Lower leg skin (tissue), 4 donors: Measurements from ENCODE around the gene LCLAT1. TPM values are rescaled to one million over a fixed set of nuclear protein-coding genes. Genes with fewer than 3 reads are reported as not detected.

Source experiments
- DNase-seq, 2 donors: peaks; one replicate each; pipeline ENCODE4 v3.0.0-alpha.2; 2019; ENCODE audit warnings: low spot score in 2 of 2
- H3K4me3 ChIP-seq: fragments of 200-600 bp; sonication (generic); 2 replicates; pipeline ENCODE4 v1.5.1; 2017; ENCODE audit warnings: mild to moderate bottlenecking, low read depth; ENCODE audit not compliant: poor library complexity, severe bottlenecking
- POLR2A ChIP-seq, 2 donors: fragments of 450-650 bp; IDR thresholded peaks; one replicate each; pipeline ENCODE4 v1.6.1; 2016 to 2017; ENCODE audit warnings: antibody characterized with exemption in 2 of 2, mild to moderate bottlenecking in 1 of 2, moderate library complexity in 1 of 2
- WGBS, 2 donors: methylation state at CpG; one replicate each; pipeline ENCODE4 v1.1.5; 2018; 5-methylcytosine and 5-hydroxymethylcytosine counted together
- intact Hi-C: fragments of 100-400 bp; cut with DNase I; formaldehyde crosslinking; loops from one replicate; pipeline ENCODE4 v1.15.0; 2023; ENCODE audit warnings: low total_unique reads
- total RNA-seq, 4 donors: library from RNA; depleted of rRNA; stranded (reverse); fragments of >200 nt; gene quantifications; one replicate each; pipeline ENCODE4 v1.1.0, GENCODE V29; 2016
- TF ChIP-seq, protein P1 (sequence below), 3 donors: fragments of 450-650 bp; IDR thresholded peaks; one replicate each; pipeline ENCODE4 v1.5.1; 2016; ENCODE audit warnings: antibody characterized with exemption in 3 of 3, mild to moderate bottlenecking in 3 of 3, moderate library complexity in 2 of 3

The LCLAT1 gene
- total RNA-seq, 4 donors from 2014 or later: 5.2 to 19.1 (median 12.0) TPM

DNA sequence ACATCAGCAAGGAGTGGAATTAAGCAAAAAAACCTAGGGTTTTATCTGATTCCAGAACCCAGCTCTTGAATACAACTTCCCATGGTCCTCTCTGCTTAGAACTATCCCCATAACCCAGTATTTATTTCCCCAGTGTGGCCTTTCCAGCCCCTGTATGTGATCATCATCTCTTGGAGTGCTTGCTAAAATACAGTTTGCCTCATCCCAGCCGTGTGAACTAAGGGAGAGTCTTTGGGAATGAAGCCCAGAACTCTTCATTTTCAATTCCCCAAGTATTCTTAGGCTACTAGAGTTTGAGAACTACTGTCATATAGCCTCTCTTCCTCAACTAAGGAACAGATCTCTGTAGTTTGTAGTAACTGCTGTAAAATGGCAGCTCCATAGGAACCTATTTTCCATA lies 173.1 kb downstream of the LCLAT1 start:
- TF ChIP-seq, protein P1, sequence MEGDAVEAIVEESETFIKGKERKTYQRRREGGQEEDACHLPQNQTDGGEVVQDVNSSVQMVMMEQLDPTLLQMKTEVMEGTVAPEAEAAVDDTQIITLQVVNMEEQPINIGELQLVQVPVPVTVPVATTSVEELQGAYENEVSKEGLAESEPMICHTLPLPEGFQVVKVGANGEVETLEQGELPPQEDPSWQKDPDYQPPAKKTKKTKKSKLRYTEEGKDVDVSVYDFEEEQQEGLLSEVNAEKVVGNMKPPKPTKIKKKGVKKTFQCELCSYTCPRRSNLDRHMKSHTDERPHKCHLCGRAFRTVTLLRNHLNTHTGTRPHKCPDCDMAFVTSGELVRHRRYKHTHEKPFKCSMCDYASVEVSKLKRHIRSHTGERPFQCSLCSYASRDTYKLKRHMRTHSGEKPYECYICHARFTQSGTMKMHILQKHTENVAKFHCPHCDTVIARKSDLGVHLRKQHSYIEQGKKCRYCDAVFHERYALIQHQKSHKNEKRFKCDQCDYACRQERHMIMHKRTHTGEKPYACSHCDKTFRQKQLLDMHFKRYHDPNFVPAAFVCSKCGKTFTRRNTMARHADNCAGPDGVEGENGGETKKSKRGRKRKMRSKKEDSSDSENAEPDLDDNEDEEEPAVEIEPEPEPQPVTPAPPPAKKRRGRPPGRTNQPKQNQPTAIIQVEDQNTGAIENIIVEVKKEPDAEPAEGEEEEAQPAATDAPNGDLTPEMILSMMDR (IDR thresholded peaks at IDR 0.05): no peak
- no peak for TF ChIP-seq POLR2A (IDR thresholded peaks at IDR 0.05)
- intact Hi-C loops: no loop called here
- 64 to 74% methylated on average over 1 of the region's 1 CpG for WGBS, 2 donors
- no peak for DNase-seq
- H3K4me3 ChIP-seq: no peak overlapping the region

DNA sequence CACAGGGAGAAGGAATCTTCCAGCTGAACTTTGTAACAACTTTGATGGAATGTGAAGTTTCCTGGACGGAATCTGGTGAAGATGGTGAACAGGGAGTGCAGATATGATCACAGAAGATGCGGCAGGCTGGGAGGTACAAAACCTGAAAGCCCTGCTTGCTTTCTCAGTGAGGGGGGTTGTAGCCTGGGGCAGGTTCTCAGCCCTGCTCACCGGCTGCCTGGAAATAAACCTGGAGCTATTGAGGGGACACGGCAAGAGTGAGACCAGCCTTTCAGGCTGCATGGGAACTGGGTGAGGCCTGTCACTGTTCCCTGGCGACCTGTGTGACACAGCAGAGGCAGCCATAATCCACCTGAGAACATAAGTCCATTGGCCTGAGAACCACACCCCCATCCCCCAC lies 174.8 kb downstream of the LCLAT1 start:
- WGBS, 2 donors: 90% methylated on average over 5 of the region's 5 CpGs
- DNase-seq: no peak
- no peak for TF ChIP-seq POLR2A (IDR thresholded peaks at IDR 0.05)
- TF ChIP-seq, protein P1 (IDR thresholded peaks at IDR 0.05): no peak
- H3K4me3 ChIP-seq: no peak overlapping the region
- intact Hi-C loops: no loop called here

DNA sequence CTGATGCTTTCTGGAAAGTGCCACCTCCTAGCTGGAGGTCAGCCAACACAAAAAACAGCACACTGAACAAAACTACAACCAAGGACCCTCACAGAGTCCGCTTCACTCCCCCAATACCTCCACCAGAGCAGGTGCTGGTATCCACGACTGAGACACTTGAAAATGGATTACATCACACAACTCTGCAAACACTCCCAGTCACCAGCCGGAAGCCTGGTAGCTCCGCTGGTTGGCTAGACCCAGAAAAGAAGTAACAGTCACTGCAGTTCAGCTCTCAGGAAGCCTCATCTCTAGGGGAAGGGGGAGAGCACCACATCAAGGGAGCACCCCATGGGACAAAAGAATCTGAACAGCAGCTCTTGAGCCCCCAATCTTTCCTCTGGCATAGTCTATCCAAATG lies 175.4 kb downstream of the LCLAT1 start:
- TF ChIP-seq POLR2A (IDR thresholded peaks at IDR 0.05): no peak
- TF ChIP-seq, protein P1 (IDR thresholded peaks at IDR 0.05): no peak
- WGBS, 2 donors: 83 to 86% methylated on average over 4 of the region's 4 CpGs
- no peak for DNase-seq
- intact Hi-C loops: no loop called here
- no peak overlapping the region for H3K4me3 ChIP-seq

DNA sequence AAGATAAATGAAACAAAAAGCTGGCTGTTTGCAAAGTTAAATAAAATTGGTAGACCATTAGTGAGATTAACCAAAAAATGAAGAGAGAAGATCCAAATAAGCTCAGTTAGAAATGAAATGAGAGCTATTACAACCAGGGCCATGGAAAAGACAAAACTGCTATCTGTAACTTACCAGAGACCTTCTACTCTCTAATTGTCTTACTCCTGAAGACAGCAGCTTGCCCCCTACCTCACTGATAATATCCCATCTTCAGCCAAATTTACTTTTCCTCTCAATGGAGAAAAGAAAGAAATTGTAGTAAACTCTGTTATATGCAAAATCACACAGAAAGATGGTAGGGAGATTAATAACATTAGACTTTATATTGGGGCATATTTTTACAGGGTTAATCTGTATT lies 178.2 kb downstream of the LCLAT1 start:
- intact Hi-C loops: no loop called here
- no peak overlapping the region for H3K4me3 ChIP-seq
- TF ChIP-seq, protein P1 (IDR thresholded peaks at IDR 0.05): no peak
- no peak for TF ChIP-seq POLR2A (IDR thresholded peaks at IDR 0.05)
- DNase-seq: no peak

DNA sequence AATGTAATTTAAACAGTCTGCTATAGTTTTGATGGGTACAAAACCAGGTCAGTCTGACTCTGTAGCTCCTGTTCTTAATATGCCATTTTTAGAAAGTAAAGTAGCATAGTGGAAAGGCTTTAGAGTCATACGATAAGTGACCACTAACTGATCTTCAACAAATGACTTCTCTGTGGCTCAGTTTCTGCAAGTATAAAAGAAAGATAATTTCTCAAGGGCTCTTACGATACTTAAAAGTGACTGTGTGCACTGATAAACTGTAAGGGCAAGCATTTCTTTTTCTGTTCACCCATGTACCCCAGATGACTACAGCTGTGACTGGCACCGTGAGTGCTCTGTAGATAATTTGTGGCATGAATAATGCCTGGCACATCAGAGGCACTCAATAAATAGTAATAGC lies 178.7 kb downstream of the LCLAT1 start:
- intact Hi-C loops: no loop called here

DNA sequence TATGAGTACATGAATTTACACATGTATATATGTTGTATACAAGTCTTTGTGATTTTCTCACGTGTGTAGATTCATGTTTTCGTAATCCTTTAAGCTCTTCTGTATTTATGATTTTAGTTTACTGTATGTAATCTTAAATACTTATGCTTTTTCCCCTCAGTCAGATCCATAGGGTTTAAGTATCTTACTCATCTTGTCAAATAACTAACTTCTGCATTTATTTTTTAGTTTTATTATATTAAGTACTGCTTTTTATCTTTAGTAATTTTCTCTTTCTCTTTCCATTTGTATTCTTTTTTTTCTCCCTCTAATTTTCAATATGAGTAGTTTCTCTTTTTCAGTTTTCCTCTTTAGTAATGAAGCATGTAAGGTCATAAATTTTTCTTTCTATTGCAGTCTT lies 179.4 kb downstream of the LCLAT1 start:
- no peak overlapping the region for H3K4me3 ChIP-seq
- 59 to 93% methylated on average over 2 of the region's 2 CpGs for WGBS, 2 donors
- TF ChIP-seq, protein P1 (IDR thresholded peaks at IDR 0.05): no peak
- TF ChIP-seq POLR2A (IDR thresholded peaks at IDR 0.05): no peak
- DNase-seq: no peak
- intact Hi-C loops: no loop called here

More for the DNA sequence above, 178.7 kb downstream of the LCLAT1 start:
- TF ChIP-seq POLR2A (IDR thresholded peaks at IDR 0.05): no peak
- TF ChIP-seq, protein P1 (IDR thresholded peaks at IDR 0.05): no peak
- WGBS, 2 donors: 81 to 86% methylated on average over 3 of the region's 3 CpGs
- no peak for DNase-seq
- no peak overlapping the region for H3K4me3 ChIP-seq
